Body of pancreas (tissue), 4 donors: ENCODE measurements around the gene ACER1.

Source experiments
- CTCF ChIP-seq, 7 experiments: fragments of 450-650 bp in 4 of 7; fragments of 200-600 bp in 3 of 7; sonication (generic) in 3 of 7; IDR thresholded peaks; one replicate each; pipeline ENCODE4 v1.5.1; 2016 to 2019; ENCODE audit warnings: antibody characterized with exemption in 7 of 7
- POLR2A ChIP-seq, 3 donors: fragments of 450-650 bp; IDR thresholded peaks; one replicate each; pipeline ENCODE4 v1.6.1; 2016; ENCODE audit warnings: antibody characterized with exemption in 3 of 3, mild to moderate bottlenecking in 2 of 3

- TF ChIP-seq POLR2A (IDR thresholded peaks at IDR 0.05) (no peak), CTCF (IDR thresholded peaks at IDR 0.05) (no peak)
Measured at GRCh38 chr19:6276447-6276846, 57.0 kb downstream of the ACER1 start.
